GM12874 (cell line): ENCODE data around the gene CASP1.
"Not testable (repeated sequence)": the region's sequence is repeated elsewhere in the genome, so short reads cannot be mapped to it uniquely, and the experiment has no call there.

Source experiments
- CTCF ChIP-seq: IDR thresholded peaks from 2 replicates; pipeline ENCODE4 v1.5.1; 2011; ENCODE audit warnings: low read depth, mild to moderate bottlenecking, control low read depth, low read length, moderate library complexity; ENCODE audit not compliant: insufficient read depth

The CASP1 gene

DNA sequence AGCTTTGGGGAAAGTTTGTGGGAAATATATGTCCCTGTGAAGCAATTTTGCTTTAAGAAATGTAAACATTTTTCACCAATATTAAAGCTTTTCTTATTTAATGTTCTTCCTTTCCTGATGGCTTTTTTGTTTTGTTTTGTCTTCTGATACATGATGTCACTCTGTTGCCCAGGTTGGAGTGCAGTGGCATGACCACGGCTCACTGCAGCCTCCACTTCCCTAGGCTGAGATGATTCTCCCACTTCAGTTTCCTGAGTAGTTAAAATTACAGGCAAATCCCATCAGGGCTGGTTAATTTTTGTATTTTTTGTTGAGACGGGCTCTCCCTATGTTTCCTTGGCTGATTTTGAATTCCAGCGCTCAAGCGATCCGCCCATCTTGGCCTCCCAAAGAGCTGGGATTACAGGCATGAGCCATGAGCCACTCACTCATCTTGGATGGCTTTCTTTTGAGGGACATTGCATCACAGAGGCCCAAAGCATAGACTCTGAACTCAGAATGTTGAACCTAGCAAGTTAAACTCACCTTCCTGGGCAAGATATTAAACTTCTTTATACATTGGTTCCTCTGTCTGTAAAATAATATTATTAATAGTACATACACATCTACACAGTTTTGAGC, 10.8 kb upstream of the CASP1 start:
- TF ChIP-seq CTCF: no peak

GRCh38 chr11:105044557-105045524, 9.9 kb upstream of the CASP1 start, which contains the start of gene CARD16:
Gene CARD16, minus strand, starts transcription at chr11:105045335. Its CDS starts 38 bp downstream, at chr11:105045297.
- TF ChIP-seq CTCF: not testable (repeated sequence)

DNA sequence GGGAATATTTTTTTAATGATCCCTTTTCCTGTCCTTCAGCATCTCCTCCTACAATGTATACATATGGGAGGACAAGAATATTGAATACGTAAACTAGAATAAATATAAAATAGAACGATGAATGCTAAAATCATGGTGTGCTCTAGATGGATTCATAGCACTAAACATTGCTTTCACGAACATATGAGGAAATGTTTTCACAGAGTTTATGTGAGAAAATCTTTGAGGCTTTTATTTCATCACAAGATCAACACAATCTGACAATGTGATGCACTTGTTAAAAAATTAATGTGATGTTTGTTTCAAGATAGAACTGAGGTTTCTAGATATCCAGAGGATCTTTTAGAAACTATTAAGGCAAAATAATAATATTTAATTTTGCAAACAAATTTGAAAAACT, 7.2 kb upstream of the CASP1 start:
- TF ChIP-seq CTCF: no peak

DNA sequence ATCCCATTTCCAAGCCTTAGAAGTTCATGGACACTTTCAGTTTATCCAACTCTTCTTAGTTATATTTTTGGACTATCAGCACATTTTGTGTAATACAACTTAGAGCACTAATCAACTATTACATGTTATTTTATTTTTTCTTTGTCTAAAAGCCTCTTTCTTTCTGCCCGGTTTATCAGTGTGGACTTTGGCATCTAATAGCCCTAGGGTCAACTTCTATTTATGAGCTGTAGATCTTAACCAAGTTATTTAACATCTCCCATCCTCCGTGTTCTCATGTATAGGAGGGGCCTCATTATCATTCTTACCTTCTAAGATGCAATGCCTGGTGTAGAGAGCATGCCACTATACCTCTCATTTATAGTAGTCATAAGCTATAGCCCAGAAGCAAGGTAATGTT, 5.8 kb upstream of the CASP1 start:
- no peak for TF ChIP-seq CTCF

GRCh38 chr11:105033781-105034180, 1.2 kb downstream of the CASP1 start:
- no peak for TF ChIP-seq CTCF

DNA sequence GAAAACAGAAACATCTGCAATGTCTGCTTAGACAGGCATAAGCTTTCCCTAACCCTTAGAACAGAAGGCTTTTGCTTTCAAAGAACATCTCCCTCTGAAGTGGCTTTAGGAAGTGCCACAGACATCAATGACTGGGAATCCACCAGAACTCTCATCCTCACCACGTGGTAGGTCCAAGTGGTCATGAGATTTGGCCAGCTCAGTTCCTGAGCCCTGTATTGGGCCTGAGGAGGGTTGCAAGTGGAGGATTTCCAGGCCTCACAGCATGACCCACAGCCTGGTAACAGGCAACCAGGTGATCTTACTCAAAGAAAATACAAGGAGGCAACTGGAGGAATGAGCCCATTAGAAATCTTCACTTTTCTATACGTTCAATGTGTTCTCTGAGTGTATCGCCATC, 1.6 kb downstream of the CASP1 start:
- TF ChIP-seq CTCF: no peak

DNA sequence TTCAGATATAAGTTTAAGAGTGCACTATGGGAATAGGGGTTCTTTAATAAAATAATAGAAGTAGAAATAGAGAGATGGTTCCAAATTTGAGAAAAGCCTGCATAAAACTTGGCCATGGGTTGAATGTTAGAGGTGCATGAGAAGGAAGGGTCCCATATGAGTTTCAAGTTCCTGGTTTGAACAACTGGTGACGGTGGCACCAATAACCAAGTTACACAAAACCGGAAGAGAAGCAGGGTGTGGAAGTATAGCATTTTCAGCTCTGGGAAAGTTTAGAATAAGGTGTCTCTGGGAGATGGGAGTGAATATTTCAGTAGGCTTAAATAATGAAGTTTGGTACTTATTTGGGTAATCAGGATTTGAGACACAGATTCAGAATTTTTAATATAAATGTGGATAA, 2.4 kb downstream of the CASP1 start:
- TF ChIP-seq CTCF: no peak
